Duodenal mucosa (tissue), 2 donors: ENCODE results near the gene SYTL3.
A peak's percentile ranks its signal among the peaks of the same experiment; 100 is the strongest.

ENCODE experiments used
- H3K27ac ChIP-seq: one replicate; pipeline ENCODE4 v1.7.0; 2013; ENCODE audit warnings: low read depth, low read length
- H3K27me3 ChIP-seq, 2 donors: one replicate each; pipeline ENCODE4 v1.7.0; 2013; ENCODE audit warnings: low read length in 2 of 2, control low read depth in 1 of 2; ENCODE audit not compliant: insufficient read depth in 2 of 2, control insufficient read depth in 1 of 2
- H3K36me3 ChIP-seq, 2 donors: one replicate each; pipeline ENCODE4 v1.7.0; 2013; ENCODE audit warnings: low read length in 2 of 2, control low read depth in 1 of 2; ENCODE audit not compliant: insufficient read depth in 2 of 2, control insufficient read depth in 1 of 2
- H3K4me1 ChIP-seq, 2 donors: one replicate each; pipeline ENCODE4 v1.7.0; 2013; ENCODE audit warnings: low read length in 2 of 2, control low read depth in 1 of 2; ENCODE audit not compliant: insufficient read depth in 2 of 2, control insufficient read depth in 1 of 2
- H3K4me3 ChIP-seq, 2 donors: one replicate each; pipeline ENCODE4 v1.7.0; 2013; ENCODE audit warnings: low read length in 2 of 2, low read depth in 1 of 2
- H3K9ac ChIP-seq, 2 donors: one replicate each; pipeline ENCODE4 v1.7.0; 2013; ENCODE audit warnings: low read length in 2 of 2, low read depth in 1 of 2
- H3K9me3 ChIP-seq, 2 donors: one replicate each; pipeline ENCODE4 v1.7.0; 2013; ENCODE audit warnings: low read length in 2 of 2, control low read depth in 1 of 2; ENCODE audit not compliant: control insufficient read depth in 1 of 2

The SYTL3 gene

DNA sequence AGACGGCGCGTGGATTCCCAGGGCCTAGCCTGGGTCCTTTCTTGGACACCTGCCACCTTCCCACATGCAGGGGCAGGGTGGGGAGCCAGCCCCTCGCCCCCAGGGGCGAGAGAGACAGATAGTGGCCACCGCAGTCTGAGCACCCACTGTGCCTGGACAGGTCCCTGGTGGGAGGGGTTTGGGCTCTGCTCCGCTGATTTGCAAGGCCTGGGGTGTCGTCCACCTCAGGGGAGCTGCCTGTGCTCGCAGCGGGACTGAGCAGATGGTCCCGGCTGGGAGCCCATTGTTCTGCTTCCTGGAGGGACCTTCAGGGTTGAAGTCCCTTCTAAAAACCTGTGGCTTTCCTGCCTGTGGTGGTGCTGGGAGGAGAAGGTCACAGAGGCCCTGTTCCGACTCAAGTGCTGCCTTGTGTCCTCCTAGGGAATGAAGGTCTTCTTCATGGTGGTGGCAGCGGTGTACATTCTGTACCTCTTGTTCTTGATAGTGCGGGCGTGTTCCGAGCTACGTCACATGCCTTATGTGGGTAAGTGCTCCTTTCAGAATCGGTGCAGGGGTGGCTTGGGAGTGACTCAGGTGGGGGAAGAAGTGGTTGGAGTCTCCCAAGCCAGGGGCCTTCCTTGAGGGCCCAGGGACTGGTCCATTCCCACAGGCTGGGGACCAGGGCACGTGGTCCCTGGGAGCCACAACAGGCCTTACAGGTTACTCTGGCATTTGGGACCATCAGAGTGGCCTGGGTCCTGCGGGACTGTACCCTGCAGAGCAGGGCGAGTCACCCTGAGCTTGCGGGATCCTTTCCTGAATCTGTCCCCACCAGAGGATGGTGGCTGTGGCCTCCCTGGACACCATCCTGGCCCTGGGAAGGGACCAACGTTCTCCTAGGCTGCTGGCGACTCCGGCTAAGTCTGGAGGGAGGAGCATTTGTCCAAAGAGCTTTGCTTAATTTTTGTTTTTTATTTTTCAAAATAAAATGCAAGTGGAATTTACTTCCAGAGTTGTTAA is 24.9 kb upstream of the SYTL3 start:
- Histone ChIP-seq H3K4me1 (peaks cover 0 to 2% of the 10 kb centered on the region in 2 donors), H3K27me3 (no peaks in the 10 kb centered on the region), H3K36me3 (peaks cover 28 to 79% of the 10 kb centered on the region in 2 donors), H3K4me3 (no peak overlapping the region), H3K27ac (no peak overlapping the region), H3K9ac (no peak overlapping the region), H3K9me3 (no peaks in the 10 kb centered on the region)

DNA sequence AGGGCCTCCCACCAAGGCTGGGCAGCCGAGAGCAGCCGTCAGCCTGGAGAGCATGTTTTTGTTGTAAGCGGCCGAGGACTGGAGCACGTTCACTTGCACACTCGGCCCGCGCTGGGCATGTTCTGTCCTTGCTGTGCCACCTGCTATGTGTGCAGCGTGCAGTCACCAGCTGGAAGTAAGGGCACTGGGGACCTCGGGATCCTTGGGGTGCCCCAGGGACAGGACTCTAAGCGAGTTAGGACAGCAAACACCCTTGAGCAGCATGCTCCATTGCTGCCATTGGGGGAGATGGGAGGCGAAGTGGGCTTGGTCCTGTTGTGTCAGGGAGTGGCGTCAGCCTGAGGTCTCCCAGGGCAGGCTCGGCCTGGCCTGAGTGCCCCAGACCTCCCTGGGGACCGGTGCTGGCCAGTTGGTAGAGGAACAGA is 24.0 kb upstream of the SYTL3 start:
- H3K4me1 ChIP-seq = peaks cover 5 to 11% of the 10 kb centered on the region in 2 donors
- no peak overlapping the region for H3K9ac ChIP-seq
- no peak overlapping the region for H3K4me3 ChIP-seq
- no peaks in the 10 kb centered on the region for H3K27me3 ChIP-seq
- no peaks in the 10 kb centered on the region for H3K9me3 ChIP-seq
- H3K36me3 ChIP-seq = peaks cover 25 to 73% of the 10 kb centered on the region in 2 donors
- no peak overlapping the region for H3K27ac ChIP-seq

DNA sequence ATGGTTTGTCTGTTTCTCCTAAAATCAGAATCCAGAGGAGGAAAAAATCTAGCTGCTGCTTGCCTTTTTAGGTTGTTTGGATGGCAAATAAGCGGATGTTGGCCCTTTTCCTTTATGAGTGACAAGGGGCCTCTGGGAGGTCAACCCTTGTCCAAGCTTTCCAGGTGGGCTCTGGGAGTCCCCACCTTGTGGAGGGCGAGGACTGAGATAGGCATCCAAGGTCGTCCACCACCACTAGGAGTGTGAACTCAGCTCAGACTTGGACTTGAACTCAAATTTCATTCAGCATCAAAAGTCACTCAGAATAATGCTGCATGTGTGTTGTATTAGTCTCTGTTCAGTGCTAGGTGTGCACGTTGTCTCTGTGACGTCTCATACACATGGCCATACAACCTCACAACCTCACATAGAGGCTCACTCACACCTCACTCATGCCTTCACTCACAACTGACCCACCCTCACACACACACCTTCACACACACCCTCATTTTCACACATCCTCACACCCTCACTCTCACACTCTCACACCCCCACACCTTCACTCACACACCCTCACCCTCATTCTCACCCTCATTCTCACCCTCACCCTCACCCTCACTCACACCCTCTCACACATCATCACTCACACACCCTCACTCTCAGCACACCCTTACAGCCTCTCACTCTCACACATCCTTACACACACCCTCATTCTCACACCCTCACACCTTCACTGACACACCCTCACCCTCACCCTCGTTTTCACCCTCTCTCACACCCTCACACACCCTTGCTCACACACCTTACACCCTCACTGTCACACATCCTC is 23.3 kb upstream of the SYTL3 start:
- Histone ChIP-seq H3K36me3 (peaks cover 24 to 71% of the 10 kb centered on the region in 2 donors), H3K9ac (no peak overlapping the region), H3K27ac (no peak overlapping the region), H3K4me3 (no peak overlapping the region), H3K4me1 (peaks cover 12 to 18% of the 10 kb centered on the region in 2 donors), H3K27me3 (no peaks in the 10 kb centered on the region), H3K9me3 (no peaks in the 10 kb centered on the region)

DNA sequence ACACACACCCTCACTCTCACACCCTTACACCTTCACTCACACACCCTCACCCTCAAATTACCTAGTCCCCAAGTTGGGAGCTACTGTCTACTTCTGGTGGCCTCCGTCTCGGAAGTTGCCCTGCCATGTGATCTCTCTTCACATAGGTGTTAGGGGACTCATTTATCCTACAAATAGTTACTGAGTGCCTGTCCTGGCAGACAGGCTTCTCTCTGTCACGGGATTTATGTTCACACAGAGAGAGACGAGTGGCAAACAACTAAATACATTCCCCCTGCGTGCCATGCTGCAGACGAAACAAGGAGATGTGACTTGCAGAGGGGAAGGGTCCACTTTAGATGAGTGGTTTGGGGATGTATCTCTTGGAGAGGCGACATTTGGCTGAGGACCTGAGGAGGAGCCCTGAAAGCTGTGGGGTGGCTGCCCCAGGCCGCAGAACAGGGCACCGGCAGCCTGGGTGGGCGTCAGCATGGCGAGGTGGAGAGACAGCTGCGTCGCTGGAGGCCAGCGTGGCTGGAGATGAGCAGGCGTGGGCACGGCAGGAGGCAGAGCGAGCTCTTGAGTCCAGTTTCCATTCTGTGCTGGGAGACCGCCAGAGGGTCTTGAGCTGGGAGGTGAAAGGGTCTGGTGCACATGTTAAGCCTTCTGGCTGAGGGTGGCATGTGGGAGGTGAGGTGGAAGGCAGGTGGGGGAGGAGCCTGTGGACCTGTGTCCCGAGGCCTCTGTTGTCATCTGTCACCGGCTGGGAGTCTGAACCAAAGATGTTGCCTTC is 22.5 kb upstream of the SYTL3 start:
- Histone ChIP-seq H3K9me3 (no peaks in the 10 kb centered on the region), H3K9ac (no peak overlapping the region), H3K27ac (no peak overlapping the region), H3K36me3 (peaks cover 24 to 63% of the 10 kb centered on the region in 2 donors), H3K27me3 (no peaks in the 10 kb centered on the region), H3K4me3 (no peak overlapping the region), H3K4me1 (peaks cover 20 to 25% of the 10 kb centered on the region in 2 donors)

DNA sequence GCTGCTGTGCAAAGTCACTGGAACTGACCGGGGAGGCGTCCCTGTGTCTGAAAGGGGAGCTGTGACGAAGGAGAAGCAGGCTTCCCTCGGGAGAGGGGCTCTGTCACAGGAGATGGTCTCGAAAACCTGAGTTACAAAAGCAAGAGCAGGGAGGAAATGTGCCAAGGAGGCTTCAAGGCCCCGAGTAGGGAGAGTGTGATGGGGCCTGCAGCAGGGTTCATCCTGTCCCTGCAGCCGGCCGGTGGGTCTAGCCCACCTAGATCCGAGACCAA is 22.0 kb upstream of the SYTL3 start:
- Histone ChIP-seq H3K36me3 (peaks cover 24 to 58% of the 10 kb centered on the region in 2 donors), H3K27ac (no peak overlapping the region), H3K9me3 (no peaks in the 10 kb centered on the region), H3K4me1 (peaks cover 25% of the 10 kb centered on the region in 2 donors), H3K9ac (no peak overlapping the region), H3K27me3 (no peaks in the 10 kb centered on the region), H3K4me3 (no peak overlapping the region)

DNA sequence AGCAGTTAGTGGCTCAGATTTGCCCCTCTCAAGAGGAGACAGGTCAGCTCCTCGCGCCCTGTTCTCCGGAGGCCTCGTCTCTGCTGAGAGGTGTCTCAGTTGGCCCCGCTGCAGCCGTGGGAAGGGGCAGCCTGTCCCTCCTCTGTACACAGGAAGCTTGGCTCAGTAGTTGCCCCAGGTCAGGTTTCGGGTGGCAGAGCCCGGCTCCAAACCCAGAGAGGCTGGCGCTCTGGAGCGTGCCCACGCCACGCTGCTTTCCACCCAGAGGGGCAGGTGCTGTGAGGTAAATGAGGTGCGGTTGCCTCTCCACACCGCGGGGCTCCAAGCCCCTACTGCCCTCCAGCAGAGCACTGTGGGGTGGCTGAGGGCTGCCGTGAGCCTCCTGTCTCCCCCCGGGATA is 21.3 kb upstream of the SYTL3 start:
- H3K4me3 ChIP-seq = no peak overlapping the region
- no peaks in the 10 kb centered on the region for H3K9me3 ChIP-seq
- H3K27ac ChIP-seq = no peak overlapping the region
- H3K27me3 ChIP-seq = no peaks in the 10 kb centered on the region
- H3K36me3 ChIP-seq = peaks cover 24 to 62% of the 10 kb centered on the region in 2 donors
- H3K4me1 ChIP-seq = peaks cover 25 to 28% of the 10 kb centered on the region in 2 donors
- H3K9ac ChIP-seq = no peak overlapping the region

DNA sequence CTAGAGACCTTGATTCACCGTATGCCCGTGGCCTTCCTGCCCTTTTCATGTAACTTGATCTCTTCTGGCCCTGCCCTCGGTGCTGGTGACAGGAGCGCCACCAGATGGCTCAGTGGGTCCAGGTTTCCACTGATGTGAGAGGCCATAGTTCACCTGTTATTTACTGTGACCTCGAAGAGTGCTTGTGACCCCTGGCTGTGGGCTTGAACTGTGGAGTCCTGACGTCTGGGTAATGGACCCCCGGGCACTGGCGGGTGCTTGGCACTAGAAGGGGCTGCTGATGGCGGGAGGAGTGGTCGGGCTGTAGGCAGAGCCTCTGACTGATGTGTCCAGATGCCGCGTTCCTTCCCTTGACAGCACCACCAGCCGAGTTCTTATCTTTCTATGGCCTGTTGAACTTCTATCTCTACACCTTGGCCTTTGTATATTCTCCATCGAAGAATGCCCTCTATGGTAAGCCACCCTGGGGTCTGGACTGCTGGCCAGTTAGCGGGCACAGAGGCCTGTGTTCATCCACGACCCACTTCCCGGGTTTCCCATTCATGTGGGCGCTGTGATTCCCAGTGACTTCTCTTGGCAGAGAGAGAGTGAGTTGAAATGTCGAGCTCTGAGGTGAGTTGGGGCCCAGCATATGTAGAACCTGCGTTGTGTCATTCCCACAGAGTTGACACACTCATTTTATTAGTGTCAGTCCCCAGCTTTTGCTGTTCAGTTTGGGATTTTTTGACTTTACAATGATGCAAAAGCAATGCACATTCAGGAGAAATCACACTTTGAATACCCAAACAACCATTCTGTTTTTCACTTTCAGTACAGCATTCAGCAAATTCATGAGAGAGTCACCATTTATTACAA is 20.3 kb upstream of the SYTL3 start:
- Histone ChIP-seq H3K9me3 (no peaks in the 10 kb centered on the region), H3K4me1 (peaks cover 25 to 28% of the 10 kb centered on the region in 2 donors), H3K4me3 (no peak overlapping the region), H3K27me3 (no peaks in the 10 kb centered on the region), H3K36me3 (peaks cover 21 to 56% of the 10 kb centered on the region in 2 donors), H3K9ac (no peak overlapping the region), H3K27ac (no peak overlapping the region)

DNA sequence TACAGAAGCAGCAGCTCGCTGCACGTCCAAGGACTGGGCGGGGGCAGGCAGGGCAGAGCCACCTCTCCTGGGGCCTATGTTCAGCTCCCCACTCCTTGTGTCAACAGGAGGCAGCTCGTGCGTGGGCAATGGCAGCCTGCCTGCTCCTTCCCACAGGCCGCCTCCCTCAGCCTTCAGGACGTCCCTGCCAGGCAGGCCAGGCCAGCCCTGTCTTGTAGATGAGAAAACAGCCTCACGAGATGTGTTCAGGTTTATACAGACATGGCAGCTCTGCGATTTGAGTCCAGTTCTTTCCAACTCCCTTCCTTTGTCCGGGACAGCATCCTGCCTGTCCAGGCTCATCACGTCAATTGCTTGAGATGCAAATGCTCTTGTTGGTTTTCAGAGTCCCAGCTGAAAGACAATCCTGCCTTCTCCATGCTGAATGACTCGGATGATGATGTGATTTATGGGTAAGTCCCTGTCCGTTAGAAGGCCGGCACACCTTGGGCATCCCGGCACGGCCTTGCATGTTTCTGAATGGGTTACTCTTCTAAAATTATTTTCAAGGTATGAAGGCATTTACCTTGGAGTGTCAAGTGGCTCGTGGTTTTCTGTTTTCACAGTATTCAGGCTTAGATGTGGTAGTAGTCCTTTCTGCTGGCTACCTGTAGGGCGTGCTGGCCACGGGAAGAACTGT is 18.8 kb upstream of the SYTL3 start:
- peak overlapping the region in 1 of 2 donors; percentile 12 for H3K9ac ChIP-seq
- H3K36me3 ChIP-seq = peaks cover 23 to 48% of the 10 kb centered on the region in 2 donors
- no peaks in the 10 kb centered on the region for H3K27me3 ChIP-seq
- H3K9me3 ChIP-seq = no peaks in the 10 kb centered on the region
- H3K4me3 ChIP-seq = peak overlapping the region; percentile 11 to 29
- peak overlapping the region; percentile 63 for H3K27ac ChIP-seq
- peaks cover 25 to 28% of the 10 kb centered on the region in 2 donors for H3K4me1 ChIP-seq
